Prostate gland (tissue), 2 donors: ENCODE data around the gene CPOX. TPM values are rescaled to one million over a fixed set of nuclear protein-coding genes. Genes with fewer than 3 reads are reported as not detected.

Source experiments
- DNase-seq: peaks from one replicate; pipeline ENCODE4 v3.0.0-alpha.2; 2019; ENCODE audit warnings: low spot score
- H3K27ac ChIP-seq, 2 donors: fragments of 200-600 bp; sonication (generic); 2 replicates each; pipeline ENCODE4 v1.5.1; 2017 to 2019
- H3K27me3 ChIP-seq: fragments of 200-600 bp; sonication (generic); replicated peaks from 2 replicates; pipeline ENCODE4 v1.5.1; 2019; ENCODE audit not compliant: insufficient read depth
- H3K36me3 ChIP-seq, 2 donors: fragments of 200-600 bp; sonication (generic); 1 replicate in 1 of 2; 2 replicates in 1 of 2; pipeline versions ENCODE4 v1.5.1 to v1.8.1; 2017 to 2019
- H3K4me1 ChIP-seq: fragments of 200-600 bp; sonication (generic); replicated peaks from 2 replicates; pipeline ENCODE4 v1.5.1; 2019
- H3K4me3 ChIP-seq, 2 donors: fragments of 200-600 bp; sonication (generic); 2 replicates each; pipeline ENCODE4 v1.5.1; 2017 to 2019
- H3K9me3 ChIP-seq: fragments of 200-600 bp; sonication (generic); 2 replicates; pipeline ENCODE4 v1.5.1; 2017
- CTCF ChIP-seq, 4 experiments: fragments of 200-600 bp in 2 of 4; fragments of 450-650 bp in 2 of 4; sonication (generic) in 2 of 4; IDR thresholded peaks; 1 replicate in 3 of 4; 2 replicates in 1 of 4; pipeline ENCODE4 v1.5.1; 2016 to 2019; ENCODE audit warnings: antibody characterized with exemption in 4 of 4, mild to moderate bottlenecking in 2 of 4, moderate library complexity in 2 of 4
- POLR2A ChIP-seq: fragments of 450-650 bp; IDR thresholded peaks from one replicate; pipeline ENCODE4 v1.6.1; 2016; ENCODE audit warnings: antibody characterized with exemption, mild to moderate bottlenecking
- POLR2AphosphoS5 ChIP-seq: sonication (generic); formaldehyde crosslinking; IDR thresholded peaks from one replicate; pipeline ENCODE4 v1.6.1; 2017; ENCODE audit warnings: antibody characterized with exemption
- WGBS: methylation state at CpG from one replicate; pipeline ENCODE4 v1.1.5; 2018; 5-methylcytosine and 5-hydroxymethylcytosine counted together
- intact Hi-C: fragments of 100-400 bp; cut with DNase I; formaldehyde crosslinking; loops from one replicate; pipeline ENCODE4 v1.14.2; 2022
- total RNA-seq, 2 donors: library from RNA; depleted of rRNA; stranded (reverse); fragments of >200 nt; gene quantifications; one replicate each; pipeline ENCODE4 v1.1.0, GENCODE V29; 2016

Gene CPOX
- total RNA-seq, 2 donors from 2014 or later = 25.3 to 25.6 TPM

DNA sequence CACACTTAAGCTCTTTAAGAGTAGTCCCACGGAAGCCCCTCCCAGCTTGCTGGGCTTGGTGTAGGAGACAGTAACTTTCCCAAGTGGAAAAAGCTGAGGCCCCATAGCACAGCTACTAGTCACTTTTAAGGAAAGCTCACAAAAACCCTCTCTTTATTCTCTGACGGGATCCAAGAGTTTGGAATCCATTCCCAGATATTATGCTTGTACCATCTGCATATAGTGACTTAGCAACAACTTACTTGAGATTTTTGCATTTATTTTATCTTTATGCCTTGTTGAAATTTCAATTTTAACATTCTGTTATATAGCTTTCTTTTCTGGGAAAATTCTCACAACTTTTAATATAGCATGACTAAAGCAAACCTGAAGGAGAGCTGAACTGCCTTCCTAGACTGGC is 42.2 kb downstream of the CPOX start:
- intact Hi-C loops = no loop called here
- TF ChIP-seq POLR2AphosphoS5 (no peak), POLR2A (no peak), CTCF (IDR thresholded peaks at IDR 0.05) (no peak)
- WGBS = 100% methylated on average over 2 of the region's 2 CpGs
- Histone ChIP-seq H3K36me3 (no peaks in the 10 kb centered on the region), H3K9me3 (no peaks in the 10 kb centered on the region), H3K4me3 (no peak overlapping the region), H3K4me1 (no peaks in the 10 kb centered on the region), H3K27me3 (no peaks in the 10 kb centered on the region), H3K27ac (no peak overlapping the region)
- DNase-seq = no peak

DNA sequence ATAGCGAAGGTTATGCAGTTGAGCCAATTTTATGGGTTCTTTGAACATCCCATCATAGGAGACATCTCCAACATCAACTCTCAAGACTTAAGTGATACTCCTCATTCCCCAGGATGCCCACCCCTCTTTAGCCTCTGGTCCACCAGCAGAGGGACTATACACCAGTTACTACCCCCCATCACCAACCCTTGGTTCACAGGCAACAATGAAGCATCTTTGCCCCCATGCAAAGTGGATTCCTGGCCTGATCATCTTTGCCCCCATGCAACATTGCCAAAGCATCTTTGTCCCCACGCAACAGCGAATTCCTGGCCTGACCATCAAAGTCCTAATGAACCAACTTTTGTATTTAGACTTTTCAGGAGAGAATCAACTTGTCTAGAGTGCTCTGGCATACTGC is 42.6 kb downstream of the CPOX start:
- H3K27ac ChIP-seq = no peak overlapping the region
- no peaks in the 10 kb centered on the region for H3K4me1 ChIP-seq
- no peaks in the 10 kb centered on the region for H3K36me3 ChIP-seq
- TF ChIP-seq POLR2A = no peak
- no peak for TF ChIP-seq CTCF (IDR thresholded peaks at IDR 0.05)
- TF ChIP-seq POLR2AphosphoS5 = no peak
- no peak overlapping the region for H3K4me3 ChIP-seq
- H3K27me3 ChIP-seq = no peaks in the 10 kb centered on the region
- DNase-seq = no peak
- 94% methylated on average over 3 of the region's 3 CpGs for WGBS
- no peaks in the 10 kb centered on the region for H3K9me3 ChIP-seq
- intact Hi-C loops = no loop called here

GRCh38 chr3:98548544-98548943 is 44.9 kb downstream of the CPOX start:
- no peak overlapping the region for H3K4me3 ChIP-seq
- H3K9me3 ChIP-seq = no peaks in the 10 kb centered on the region
- TF ChIP-seq POLR2A (no peak), CTCF (IDR thresholded peaks at IDR 0.05) (no peak), POLR2AphosphoS5 (no peak)
- H3K27ac ChIP-seq = no peak overlapping the region
- H3K4me1 ChIP-seq = no peaks in the 10 kb centered on the region
- no peaks in the 10 kb centered on the region for H3K36me3 ChIP-seq
- DNase-seq = no peak
- WGBS = 71% methylated on average over 5 of the region's 5 CpGs
- H3K27me3 ChIP-seq = no peaks in the 10 kb centered on the region
- intact Hi-C loops = no loop called here

- H3K27me3 ChIP-seq = peaks cover 2% of the 10 kb centered on the region
- H3K4me3 ChIP-seq = no peak overlapping the region
- TF ChIP-seq POLR2AphosphoS5 (no peak), CTCF (IDR thresholded peaks at IDR 0.05) (no peak), POLR2A (no peak)
- no peaks in the 10 kb centered on the region for H3K36me3 ChIP-seq
- DNase-seq = no peak
- WGBS = 78% methylated on average over 5 of the region's 5 CpGs
- no peak overlapping the region for H3K27ac ChIP-seq
- H3K9me3 ChIP-seq = no peaks in the 10 kb centered on the region
- intact Hi-C loops = no loop called here
- H3K4me1 ChIP-seq = no peaks in the 10 kb centered on the region
Measured at GRCh38 chr3:98545940-98546339, 47.5 kb downstream of the CPOX start.

GRCh38 chr3:98542623-98543022 is 50.8 kb downstream of the CPOX start:
- H3K36me3 ChIP-seq = no peaks in the 10 kb centered on the region
- no peak overlapping the region for H3K27ac ChIP-seq
- no peak overlapping the region for H3K4me3 ChIP-seq
- 93% methylated on average over 1 of the region's 1 CpG for WGBS
- H3K27me3 ChIP-seq = peaks cover 2% of the 10 kb centered on the region
- H3K9me3 ChIP-seq = no peaks in the 10 kb centered on the region
- no peak for DNase-seq
- no peak for TF ChIP-seq POLR2AphosphoS5
- TF ChIP-seq CTCF (IDR thresholded peaks at IDR 0.05) = no peak
- TF ChIP-seq POLR2A = no peak
- no peaks in the 10 kb centered on the region for H3K4me1 ChIP-seq
- intact Hi-C loops = no loop called here
